HCT116 (cell line): ENCODE measurements around the gene LHX4. TPM values are rescaled to one million over a fixed set of nuclear protein-coding genes. Genes with fewer than 3 reads are reported as not detected.

Experiments used
- ATAC-seq: fragments of 200-7000 bp; cut with Tn5 transposase; 2 replicates; pipeline ENCODE4 v1.9.1; 2020; ENCODE audit warnings: mild to moderate bottlenecking, moderate library complexity
- BruUV-seq: library from RNA; stranded (reverse); fragments of 400-500 nt; replicated peaks from 2 replicates; lab custom pipeline; 2021; lab: Mats Ljungman, UMichigan
- CTCF ChIA-PET: fragments of 300-600 bp; sonication (Branson Sonifier 250); formaldehyde crosslinking; loops from one replicate; lab custom pipeline; 2021; ENCODE audit warnings: antibody characterized with exemption; lab: Charles Lee
- POLR2A ChIA-PET: fragments of 300-600, 350-600 bp; sonication (Branson Sonifier 250); formaldehyde crosslinking; loops from one replicate; lab custom pipeline; 2021; ENCODE audit warnings: antibody characterized with exemption; lab: Charles Lee
- RAD21 ChIA-PET, 2 experiments: fragments of 300-600 bp; sonication (Branson Sonifier 250); formaldehyde crosslinking; loops; one replicate each; lab custom pipeline; 2023; ENCODE audit warnings: low total read pairs in 2 of 2; ENCODE audit not compliant: uncharacterized antibody in 2 of 2, unreplicated experiment in 2 of 2, low non-redundant PET in 1 of 2; lab: Charles Lee
- DNase-seq: peaks from one replicate; pipeline ENCODE4 v3.0.0-alpha.2; 2010; ENCODE audit warnings: low read depth, low spot score
- H2AFZ ChIP-seq: fragments of 200-600 bp; shearing (Covaris generic), sonication (generic); 2 replicates; pipeline ENCODE4 v1.6.1; 2017; ENCODE audit warnings: low read depth, mixed run types, mixed read lengths, antibody characterized with exemption, low read length; ENCODE audit not compliant: poor library complexity, severe bottlenecking
- H3K27ac ChIP-seq: 2 replicates; pipeline ENCODE4 v1.5.1; 2012; ENCODE audit warnings: low read depth, low read length
- H3K27me3 ChIP-seq: fragments of 200-600 bp; sonication (generic); 2 replicates; pipeline ENCODE4 v1.6.1; 2016; ENCODE audit warnings: mixed run types, low read length, mixed read lengths; ENCODE audit not compliant: insufficient read depth
- H3K36me3 ChIP-seq, 2 experiments: fragments of 200-500 bp in 1 of 2; fragments of 200-600 bp in 1 of 2; sonication (Bioruptor generic) in 1 of 2; sonication (generic) in 1 of 2; 2 replicates each; pipeline versions ENCODE4 v1.5.1 to v1.6.1; 2014 to 2016; ENCODE audit warnings: low read length in 2 of 2, inconsistent platforms in 1 of 2, mixed read lengths in 1 of 2, mixed run types in 1 of 2; ENCODE audit not compliant: insufficient read depth in 2 of 2, control insufficient read depth in 1 of 2
- H3K4me1 ChIP-seq, 2 experiments: fragments of 200-600 bp in 1 of 2; sonication (generic) in 1 of 2; 2 replicates each; pipeline versions ENCODE4 v1.5.1 to v1.6.1; 2012 to 2017; ENCODE audit warnings: low read length in 2 of 2, inconsistent platforms in 1 of 2, mild to moderate bottlenecking in 1 of 2, mixed read lengths in 1 of 2, mixed run types in 1 of 2, moderate library complexity in 1 of 2; ENCODE audit not compliant: insufficient read depth in 2 of 2, control insufficient read depth in 1 of 2
- H3K4me2 ChIP-seq: fragments of 200-600 bp; sonication (generic); 2 replicates; pipeline ENCODE4 v1.6.1; 2017; ENCODE audit warnings: mixed run types, low read length, mixed read lengths
- H3K4me3 ChIP-seq, 2 experiments: fragments of 200-600 bp in 1 of 2; sonication (generic) in 1 of 2; replicated peaks in 1 of 2; 2 replicates each; pipeline ENCODE4 v1.5.1; 2011 to 2016; ENCODE audit warnings: low read length in 2 of 2, control low read depth in 1 of 2, low read depth in 1 of 2, mild to moderate bottlenecking in 1 of 2, mixed read lengths in 1 of 2, mixed run types in 1 of 2
- H3K79me2 ChIP-seq: fragments of 200-600 bp; sonication (generic); 2 replicates; pipeline ENCODE4 v1.6.1; 2017; ENCODE audit warnings: mild to moderate bottlenecking, mixed run types, low read length, moderate library complexity, mixed read lengths; ENCODE audit not compliant: insufficient read depth
- H3K9ac ChIP-seq: fragments of 200-600 bp; sonication (generic); 2 replicates; pipeline ENCODE4 v1.6.1; 2016; ENCODE audit warnings: low read length, mixed read lengths
- H3K9me2 ChIP-seq: fragments of 200-600 bp; sonication (generic), shearing (Covaris generic); 2 replicates; pipeline ENCODE4 v1.6.1; 2017; ENCODE audit warnings: mixed run types, mild to moderate bottlenecking, moderate library complexity; ENCODE audit not compliant: insufficient read depth
- H3K9me3 ChIP-seq, 2 experiments: fragments of 200-500 bp in 1 of 2; fragments of 200-600 bp in 1 of 2; sonication (Bioruptor generic) in 1 of 2; sonication (generic) in 1 of 2; 2 replicates each; pipeline ENCODE4 v1.6.1; 2014 to 2017; ENCODE audit warnings: low read length in 2 of 2, mixed read lengths in 2 of 2, inconsistent platforms in 1 of 2, low read depth in 1 of 2, mild to moderate bottlenecking in 1 of 2, mixed run types in 1 of 2, moderate library complexity in 1 of 2; ENCODE audit not compliant: control insufficient read depth in 1 of 2, insufficient read depth in 1 of 2
- H4K20me1 ChIP-seq: fragments of 200-600 bp; sonication (generic), shearing (Covaris generic); 2 replicates; pipeline ENCODE4 v1.6.1; 2017; ENCODE audit warnings: mixed run types, mild to moderate bottlenecking, moderate library complexity; ENCODE audit not compliant: insufficient read depth
- CBX3 ChIP-seq: IDR thresholded peaks from 2 replicates; pipeline ENCODE4 v1.6.1; 2012; ENCODE audit warnings: low read depth
- CEBPB ChIP-seq: IDR thresholded peaks from 2 replicates; pipeline ENCODE4 v1.6.1; 2012; ENCODE audit warnings: low read depth
- EZH2 ChIP-seq: fragments of 200-600 bp; sonication (generic); IDR thresholded peaks from 2 replicates; pipeline ENCODE4 v1.6.1; 2017; ENCODE audit warnings: antibody characterized with exemption, mixed run types
- JUND ChIP-seq: IDR thresholded peaks from 2 replicates; pipeline ENCODE4 v1.6.1; 2012
- POLR2A ChIP-seq: IDR thresholded peaks from 2 replicates; pipeline ENCODE4 v1.7.0; 2011; ENCODE audit warnings: borderline replicate concordance; ENCODE audit not compliant: insufficient read depth, insufficient read length; ENCODE audit errors: extremely low read depth
- POLR2AphosphoS5 ChIP-seq: IDR thresholded peaks from 2 replicates; pipeline ENCODE4 v1.6.1; 2011; ENCODE audit warnings: mild to moderate bottlenecking, low read depth, low read length, moderate library complexity
- RAD21 ChIP-seq: IDR thresholded peaks from 2 replicates; pipeline ENCODE4 v1.6.1; 2012; ENCODE audit warnings: low read depth, mild to moderate bottlenecking
- SRF ChIP-seq: IDR thresholded peaks from 2 replicates; pipeline ENCODE4 v1.6.1; 2012; ENCODE audit warnings: low read depth
- YY1 ChIP-seq: IDR thresholded peaks from 2 replicates; pipeline ENCODE4 v1.6.1; 2011; ENCODE audit warnings: low read length, low read depth, moderate library complexity, mild to moderate bottlenecking; ENCODE audit not compliant: insufficient replicate concordance; ENCODE audit errors: extremely low read depth
- intact Hi-C: fragments of 100-400 bp; cut with micrococcal nuclease; formaldehyde crosslinking; loops from 2 replicates; pipeline ENCODE4 v1.10.0; 2022
- total RNA-seq: library from RNA; stranded (reverse); gene quantifications from one replicate; pipeline ENCODE4 v1.2.1, GENCODE V29; 2021; ENCODE audit not compliant: unreplicated experiment

Gene LHX4
- total RNA-seq, 1 experiment from 2014 or later: 0.44 TPM

GRCh38 chr1:180255536-180256340 lies 25.7 kb downstream of the LHX4 start:
- Histone ChIP-seq H3K4me3 (no peak overlapping the region), H2AFZ (no peak overlapping the region), H4K20me1 (no peaks in the 10 kb centered on the region), H3K4me1 (no peaks in the 10 kb centered on the region), H3K9me2 (no peaks in the 10 kb centered on the region), H3K9me3 (no peaks in the 10 kb centered on the region), H3K27ac (no peak overlapping the region), H3K4me2 (no peak overlapping the region), H3K9ac (no peak overlapping the region), H3K27me3 (no peaks in the 10 kb centered on the region), H3K79me2 (no peaks in the 10 kb centered on the region), H3K36me3 (no peaks in the 10 kb centered on the region)
- DNase-seq (no peak), ATAC-seq (no peak)
- BruUV-seq: no TSS peak
- intact Hi-C loops: no loop called here
- ChIA-PET RAD21 (no interaction called here), CTCF (no interaction called here), POLR2A (no interaction called here)
- TF ChIP-seq JUND (no peak), POLR2A (no peak), RAD21 (no peak), POLR2AphosphoS5 (no peak), CBX3 (no peak), EZH2 (no peak), SRF (no peak), CEBPB (no peak)

- Histone ChIP-seq H3K4me2 (no peak overlapping the region), H2AFZ (no peak overlapping the region)
Measured at GRCh38 chr1:180256341-180257027, 26.4 kb downstream of the LHX4 start.

More at GRCh38 chr1:180256341-180257027, 26.4 kb downstream of the LHX4 start:
- Histone ChIP-seq H3K9ac (no peak overlapping the region), H3K4me1 (no peaks in the 10 kb centered on the region), H3K79me2 (no peaks in the 10 kb centered on the region), H3K27ac (no peak overlapping the region), H3K27me3 (no peaks in the 10 kb centered on the region), H3K4me3 (no peak overlapping the region), H3K9me3 (no peaks in the 10 kb centered on the region), H3K36me3 (no peaks in the 10 kb centered on the region), H4K20me1 (no peaks in the 10 kb centered on the region), H3K9me2 (no peaks in the 10 kb centered on the region)
- ChIA-PET POLR2A (no interaction called here), CTCF (no interaction called here), RAD21 (no interaction called here)
- TF ChIP-seq YY1: no peak
- no peak for TF ChIP-seq JUND
- TF ChIP-seq POLR2A: no peak
- ATAC-seq: no peak
- DNase-seq: no peak
- BruUV-seq: no TSS peak
- intact Hi-C loops: no loop called here
